ENCODE measurements around the gene PLD1. TPM values are rescaled to one million over a fixed set of nuclear protein-coding genes. Genes with fewer than 3 reads are reported as not detected.
"Not testable (repeated sequence)": the region's sequence is repeated elsewhere in the genome, so short reads cannot be mapped to it uniquely, and the experiment has no call there.

PLD1 gene
- total RNA-seq, 1 experiment from 2014 or later, result 5.3 TPM

- Mint-ChIP-seq H3K27ac (ENCODE audit: unreplicated experiment) (no peak overlapping the region), H3K4me1 (ENCODE audit: low read depth, unreplicated experiment) (peaks cover 25% of the 10 kb centered on the region), H3K27me3 (ENCODE audit: insufficient read depth, unreplicated experiment) (no peaks in the 10 kb centered on the region), H3K9me3 (ENCODE audit: unreplicated experiment) (no peaks in the 10 kb centered on the region), H3K4me3 (ENCODE audit: unreplicated experiment) (no peak overlapping the region), H3K36me3 (ENCODE audit: insufficient read depth, unreplicated experiment) (no peaks in the 10 kb centered on the region)
- intact Hi-C loops (cut with micrococcal nuclease; ENCODE audit: unreplicated experiment), result no loop called here
- no peaks in the 10 kb centered on the region for H3K36me3 ChIP-seq (ENCODE audit: control insufficient read depth, insufficient read depth, low read length)
- no peak for TF ChIP-seq CTCF (IDR thresholded peaks at IDR 0.05; ENCODE audit: insufficient read depth in 1 of 2, low read depth in 1 of 2, low read length in 1 of 2, severe bottlenecking in 1 of 2, unreplicated experiment in 1 of 2)
- no peaks in the 10 kb centered on the region for H3K27me3 ChIP-seq (replicated peaks; ENCODE audit: control insufficient read depth, insufficient read depth, low read length)
- H3K4me1 ChIP-seq, result peaks cover 9% of the 10 kb centered on the region
- ChIA-PET CTCF (no interaction called here), POLR2A (no interaction called here)
- DNase-seq, result no peak
- BruUV-seq (replicated peaks), result no TSS peak
- no peaks in the 10 kb centered on the region for H3K9me3 ChIP-seq
- no peak overlapping the region for H3K4me3 ChIP-seq (ENCODE audit: low read depth, low read length)
Observed at GRCh38 chr3:171821044-171821443, 10.8 kb upstream of the PLD1 start.

GRCh38 chr3:171817074-171817800, 7.0 kb upstream of the PLD1 start:
- intact Hi-C loops (cut with micrococcal nuclease; ENCODE audit: unreplicated experiment), result no loop called here
- Histone ChIP-seq H3K4me1 (peaks cover 12% of the 10 kb centered on the region), H3K27me3 (replicated peaks; ENCODE audit: control insufficient read depth, insufficient read depth, low read length) (no peaks in the 10 kb centered on the region), H3K9me3 (no peaks in the 10 kb centered on the region), H3K4me3 (ENCODE audit: low read depth, low read length) (no peak overlapping the region), H3K36me3 (ENCODE audit: control insufficient read depth, insufficient read depth, low read length) (no peaks in the 10 kb centered on the region)
- DNase-seq, result no peak
- no peaks in the 10 kb centered on the region for H3K27me3 Mint-ChIP-seq (ENCODE audit: insufficient read depth, unreplicated experiment)
- H3K27ac Mint-ChIP-seq (ENCODE audit: unreplicated experiment), result no peak overlapping the region
- peaks cover 20% of the 10 kb centered on the region for H3K4me1 Mint-ChIP-seq (ENCODE audit: low read depth, unreplicated experiment)
- H3K4me3 Mint-ChIP-seq (ENCODE audit: unreplicated experiment), result no peak overlapping the region
- TF ChIP-seq CTCF (IDR thresholded peaks at IDR 0.05; ENCODE audit: insufficient read depth in 1 of 2, low read depth in 1 of 2, low read length in 1 of 2, severe bottlenecking in 1 of 2, unreplicated experiment in 1 of 2), result no peak
- ChIA-PET CTCF (no interaction called here), POLR2A (no interaction called here)
- no TSS peak for BruUV-seq (replicated peaks)
- no peaks in the 10 kb centered on the region for H3K9me3 Mint-ChIP-seq (ENCODE audit: unreplicated experiment)
- H3K36me3 Mint-ChIP-seq (ENCODE audit: insufficient read depth, unreplicated experiment), result no peaks in the 10 kb centered on the region

GRCh38 chr3:171815973-171816595, 5.8 kb upstream of the PLD1 start:
- Mint-ChIP-seq H3K27ac (ENCODE audit: unreplicated experiment) (no peak overlapping the region), H3K27me3 (ENCODE audit: insufficient read depth, unreplicated experiment) (no peaks in the 10 kb centered on the region), H3K9me3 (ENCODE audit: unreplicated experiment) (no peaks in the 10 kb centered on the region), H3K4me3 (ENCODE audit: unreplicated experiment) (no peak overlapping the region), H3K4me1 (ENCODE audit: low read depth, unreplicated experiment) (peaks cover 15% of the 10 kb centered on the region), H3K36me3 (ENCODE audit: insufficient read depth, unreplicated experiment) (no peaks in the 10 kb centered on the region)
- no peak for TF ChIP-seq CTCF (IDR thresholded peaks at IDR 0.05; ENCODE audit: insufficient read depth in 1 of 2, low read depth in 1 of 2, low read length in 1 of 2, severe bottlenecking in 1 of 2, unreplicated experiment in 1 of 2)
- POLR2A ChIA-PET, result no interaction called here
- H3K36me3 ChIP-seq (ENCODE audit: control insufficient read depth, insufficient read depth, low read length), result no peaks in the 10 kb centered on the region
- CTCF ChIA-PET, result no interaction called here
- BruUV-seq (replicated peaks), result no TSS peak
- peaks cover 17% of the 10 kb centered on the region for H3K4me1 ChIP-seq
- no peaks in the 10 kb centered on the region for H3K27me3 ChIP-seq (replicated peaks; ENCODE audit: control insufficient read depth, insufficient read depth, low read length)
- H3K4me3 ChIP-seq (ENCODE audit: low read depth, low read length), result no peak overlapping the region
- DNase-seq, result no peak
- no peaks in the 10 kb centered on the region for H3K9me3 ChIP-seq
- intact Hi-C loops (cut with micrococcal nuclease; ENCODE audit: unreplicated experiment), result no loop called here

- BruUV-seq (replicated peaks); H3K27me3 Mint-ChIP-seq (ENCODE audit: insufficient read depth, unreplicated experiment); POLR2A ChIA-PET; H3K9me3 ChIP-seq; H3K4me3 Mint-ChIP-seq (ENCODE audit: unreplicated experiment); H3K27me3 ChIP-seq (replicated peaks; ENCODE audit: control insufficient read depth, insufficient read depth, low read length); DNase-seq; intact Hi-C loops (cut with micrococcal nuclease; ENCODE audit: unreplicated experiment); CTCF ChIA-PET; H3K36me3 Mint-ChIP-seq (ENCODE audit: insufficient read depth, unreplicated experiment); H3K36me3 ChIP-seq (ENCODE audit: control insufficient read depth, insufficient read depth, low read length); H3K9me3 Mint-ChIP-seq (ENCODE audit: unreplicated experiment); H3K27ac Mint-ChIP-seq (ENCODE audit: unreplicated experiment); H3K4me3 ChIP-seq (ENCODE audit: low read depth, low read length): not testable (repeated sequence)
- H3K4me1 Mint-ChIP-seq (ENCODE audit: low read depth, unreplicated experiment), result peaks cover 14% of the 10 kb centered on the region
- H3K4me1 ChIP-seq, result peaks cover 21% of the 10 kb centered on the region
Observed at GRCh38 chr3:171814662-171815061, 4.4 kb upstream of the PLD1 start.

Measured in Caco-2 (cell line).